Neural cell (in vitro differentiated cells): ENCODE results near the gene ERN2. TPM values are rescaled to one million over a fixed set of nuclear protein-coding genes. Genes with fewer than 3 reads are reported as not detected.

ENCODE experiments used
- H2AFZ ChIP-seq: fragments of 200-600, 300-800 bp; sonication (generic), shearing (Covaris generic); 2 replicates; pipeline ENCODE4 v1.6.0; 2014; ENCODE audit warnings: low read depth, mild to moderate bottlenecking, antibody characterized with exemption, low read length, moderate library complexity
- H3F3A ChIP-seq: fragments of 200-600 bp; shearing (Covaris generic); 2 replicates; pipeline ENCODE4 v1.6.1; 2016; ENCODE audit warnings: mild to moderate bottlenecking, moderate library complexity, mixed read lengths, antibody characterized with exemption, low read length; ENCODE audit not compliant: insufficient read depth, poor library complexity, severe bottlenecking
- H3K27ac ChIP-seq: fragments of 200-600, 300-800 bp; sonication (generic), shearing (Covaris generic); 2 replicates; pipeline ENCODE4 v1.5.1; 2014; ENCODE audit warnings: mild to moderate bottlenecking, low read length, moderate library complexity
- H3K27me3 ChIP-seq: fragments of 300-800, 200-600 bp; sonication (generic), shearing (Covaris generic); 2 replicates; pipeline ENCODE4 v1.6.0; 2014; ENCODE audit warnings: mild to moderate bottlenecking, low read depth, low read length, moderate library complexity; ENCODE audit not compliant: insufficient read depth
- H3K36me3 ChIP-seq: fragments of 300-800, 200-600 bp; sonication (generic), shearing (Covaris generic); 2 replicates; pipeline ENCODE4 v1.5.1; 2014; ENCODE audit warnings: mild to moderate bottlenecking, antibody characterized with exemption, low read length, moderate library complexity; ENCODE audit not compliant: insufficient read depth
- H3K4me2 ChIP-seq: fragments of 300-800, 200-600 bp; sonication (generic), shearing (Covaris generic); 2 replicates; pipeline ENCODE4 v1.6.0; 2014; ENCODE audit warnings: mild to moderate bottlenecking, low read length
- H3K4me3 ChIP-seq: fragments of 300-800, 200-600 bp; sonication (generic), shearing (Covaris generic); 2 replicates; pipeline ENCODE4 v1.5.1; 2014; ENCODE audit warnings: mild to moderate bottlenecking, low read length, moderate library complexity
- H3K79me2 ChIP-seq: fragments of 200-600 bp; shearing (Covaris generic); replicated peaks from 2 replicates; pipeline ENCODE4 v1.6.0; 2014; ENCODE audit warnings: mild to moderate bottlenecking, low read length, moderate library complexity; ENCODE audit not compliant: insufficient read depth
- H3K9ac ChIP-seq: fragments of 300-800, 200-600 bp; sonication (generic), shearing (Covaris generic); 2 replicates; pipeline ENCODE4 v1.6.1; 2016; ENCODE audit warnings: mild to moderate bottlenecking, low read length, mixed read lengths
- H3K9me2 ChIP-seq: fragments of 200-600 bp; shearing (Covaris generic); 2 replicates; pipeline ENCODE4 v1.6.1; 2016; ENCODE audit warnings: mild to moderate bottlenecking, low read length, mixed read lengths; ENCODE audit not compliant: insufficient read depth
- H3K9me3 ChIP-seq: fragments of 200-600, 300-800 bp; sonication (generic), shearing (Covaris generic); 2 replicates; pipeline ENCODE4 v1.6.1; 2016; ENCODE audit warnings: mild to moderate bottlenecking, mixed run types, low read length, moderate library complexity, mixed read lengths
- H4K20me1 ChIP-seq: fragments of 200-600 bp; shearing (Covaris generic); 2 replicates; pipeline ENCODE4 v1.6.1; 2016; ENCODE audit warnings: mild to moderate bottlenecking, mixed run types; ENCODE audit not compliant: insufficient read depth
- CTCF ChIP-seq: fragments of 450-650 bp; IDR thresholded peaks from 2 replicates; pipeline ENCODE4 v1.5.1; 2014; ENCODE audit warnings: antibody characterized with exemption, mild to moderate bottlenecking, moderate library complexity; ENCODE audit not compliant: poor library complexity, severe bottlenecking
- EP300 ChIP-seq: fragments of 450-650 bp; conservative IDR thresholded peaks from 2 replicates; pipeline ENCODE4 v1.6.1; 2014; ENCODE audit warnings: antibody characterized with exemption, mild to moderate bottlenecking, moderate library complexity; ENCODE audit not compliant: poor library complexity, severe bottlenecking
- EZH2 ChIP-seq: fragments of 200-600, 300-800 bp; shearing (Covaris generic), sonication (generic); IDR thresholded peaks from 2 replicates; pipeline ENCODE4 v1.6.1; 2014; ENCODE audit warnings: antibody characterized with exemption, low read length, borderline replicate concordance, mild to moderate bottlenecking; ENCODE audit not compliant: insufficient read depth, poor library complexity, severe bottlenecking
- MXI1 ChIP-seq: fragments of 450-650 bp; conservative IDR thresholded peaks from 2 replicates; pipeline ENCODE4 v1.6.1; 2014; ENCODE audit warnings: antibody characterized with exemption, mild to moderate bottlenecking; ENCODE audit not compliant: poor library complexity, severe bottlenecking
- POLR2AphosphoS5 ChIP-seq: IDR thresholded peaks from 2 replicates; pipeline ENCODE4 v1.6.1; 2012
- RAD21 ChIP-seq: fragments of 450-650 bp; conservative IDR thresholded peaks from 2 replicates; pipeline ENCODE4 v1.6.1; 2014; ENCODE audit warnings: antibody characterized with exemption, mild to moderate bottlenecking, moderate library complexity
- REST ChIP-seq: IDR thresholded peaks from 2 replicates; pipeline ENCODE4 v1.6.1; 2012; ENCODE audit warnings: borderline replicate concordance
- SMC3 ChIP-seq: fragments of 450-650 bp; conservative IDR thresholded peaks from 2 replicates; pipeline ENCODE4 v1.6.1; 2014; ENCODE audit warnings: antibody characterized with exemption, mild to moderate bottlenecking, moderate library complexity; ENCODE audit not compliant: poor library complexity
- TAF1 ChIP-seq: IDR thresholded peaks from 2 replicates; pipeline ENCODE4 v1.6.1; 2012; ENCODE audit warnings: low read depth
- polyA plus RNA-seq: library from polyadenylated mRNA; depleted of rRNA; stranded (reverse); fragments of >200 nt; gene quantifications from 2 replicates; pipeline ENCODE4 v1.2.3, GENCODE V29; 2014

The ERN2 gene
- polyA plus RNA-seq, 1 donor from 2014 or later, result not detected

DNA sequence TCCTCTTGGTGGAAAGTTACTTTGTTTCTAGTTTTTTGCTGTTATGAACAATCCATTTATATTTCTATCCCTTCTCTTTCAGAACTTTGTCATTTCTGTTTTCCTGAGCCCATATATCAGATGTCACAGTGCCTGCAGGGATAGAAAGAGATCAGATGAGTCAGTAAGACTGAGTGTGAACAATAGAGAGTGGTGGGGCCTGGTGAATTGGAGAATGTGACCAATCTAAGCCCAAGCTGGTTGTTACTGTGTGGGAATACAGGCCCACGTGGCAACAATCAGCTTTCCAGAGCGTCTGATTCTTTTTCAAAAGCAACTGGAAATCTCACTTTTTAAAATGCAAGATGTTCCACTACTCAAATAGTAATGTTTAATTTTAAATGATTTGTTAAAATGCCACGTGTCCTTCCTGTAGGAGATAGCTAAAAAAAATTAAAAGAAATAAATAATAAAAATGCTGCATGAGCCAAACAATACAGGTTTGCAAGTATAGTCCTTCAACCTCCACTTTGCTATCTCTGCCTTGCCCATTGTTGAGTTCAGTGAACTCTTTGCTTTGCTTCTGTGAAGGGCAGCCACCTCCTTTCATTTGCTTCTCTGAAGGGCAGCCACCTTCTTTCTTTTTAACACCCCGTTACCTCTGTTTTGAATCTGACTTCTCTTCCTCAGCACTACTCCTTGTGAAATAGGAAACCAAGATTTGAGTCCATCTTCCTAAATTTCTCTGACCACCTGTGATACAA is 62.2 kb downstream of the ERN2 start:
- Histone ChIP-seq H3K36me3 (peaks cover 2% of the 10 kb centered on the region), H3K9ac (no peak overlapping the region), H3K4me2 (no peak overlapping the region), H2AFZ (no peak overlapping the region), H4K20me1 (no peaks in the 10 kb centered on the region), H3K27ac (no peak overlapping the region), H3K79me2 (peaks cover 49% of the 10 kb centered on the region), H3K9me2 (no peaks in the 10 kb centered on the region), H3K4me3 (no peak overlapping the region), H3K9me3 (no peaks in the 10 kb centered on the region), H3F3A (no peaks in the 10 kb centered on the region), H3K27me3 (no peaks in the 10 kb centered on the region)
- TF ChIP-seq EZH2, result no peak
- no peak for TF ChIP-seq RAD21
- TF ChIP-seq POLR2AphosphoS5, result no peak
- no peak for TF ChIP-seq CTCF
- TF ChIP-seq REST, result no peak
- TF ChIP-seq TAF1, result no peak
- no peak for TF ChIP-seq MXI1
- no peak for TF ChIP-seq SMC3

- no peaks in the 10 kb centered on the region for H3K9me3 ChIP-seq
- H3K79me2 ChIP-seq, result peaks cover 41% of the 10 kb centered on the region
- no peaks in the 10 kb centered on the region for H3K27me3 ChIP-seq
- H3K4me2 ChIP-seq, result peak overlapping the region; percentile 48
- H3K36me3 ChIP-seq, result peaks cover 8% of the 10 kb centered on the region
- H3F3A ChIP-seq, result no peaks in the 10 kb centered on the region
- H3K9ac ChIP-seq, result peak overlapping the region; percentile 87
- H2AFZ ChIP-seq, result no peak overlapping the region
- no peaks in the 10 kb centered on the region for H4K20me1 ChIP-seq
- H3K9me2 ChIP-seq, result no peaks in the 10 kb centered on the region
- TF ChIP-seq EP300 (no peak), TAF1 (no peak), SMC3 (no peak), POLR2AphosphoS5 (no peak), REST (no peak), MXI1 (no peak), EZH2 (no peak)
- H3K27ac ChIP-seq, result peak overlapping the region; percentile 85
- H3K4me3 ChIP-seq, result peak overlapping the region; percentile 90
Observed at GRCh38 chr16:23642246-23642774, 70.7 kb downstream of the ERN2 start.
